Transverse colon (tissue), 4 donors: ENCODE results near the gene RCSD1. TPM values are rescaled to one million over a fixed set of nuclear protein-coding genes. Genes with fewer than 3 reads are reported as not detected.

ENCODE experiments used
- DNase-seq: peaks from one replicate; pipeline ENCODE4 v3.0.0-alpha.2; 2019
- H3K27ac ChIP-seq, 4 donors: fragments of 200-600 bp; sonication (generic); 2 replicates each; pipeline ENCODE4 v1.5.1; 2016 to 2018; ENCODE audit warnings: inconsistent platforms in 4 of 4
- H3K27me3 ChIP-seq: fragments of 200-600 bp; sonication (generic); 2 replicates; pipeline ENCODE4 v1.5.1; 2017; ENCODE audit warnings: inconsistent platforms
- H3K36me3 ChIP-seq, 4 donors: fragments of 200-600 bp; sonication (generic); 2 replicates each; pipeline ENCODE4 v1.5.1; 2017 to 2019; ENCODE audit warnings: inconsistent platforms in 4 of 4
- H3K4me1 ChIP-seq, 4 donors: fragments of 200-600 bp; sonication (generic); 2 replicates each; pipeline ENCODE4 v1.5.1; 2017 to 2020; ENCODE audit warnings: inconsistent platforms in 4 of 4
- H3K4me3 ChIP-seq, 4 donors: fragments of 200-600 bp; sonication (generic); 1 replicate in 1 of 4; 2 replicates in 3 of 4; pipeline versions ENCODE4 v1.5.1 to v1.6.1; 2017 to 2019; ENCODE audit warnings: inconsistent platforms in 4 of 4
- H3K9me3 ChIP-seq, 2 donors: fragments of 200-600 bp; sonication (generic); 2 replicates each; pipeline ENCODE4 v1.5.1; 2017 to 2019; ENCODE audit warnings: inconsistent platforms in 2 of 2
- CTCF ChIP-seq, 5 experiments: fragments of 200-600 bp in 3 of 5; fragments of 450-650 bp in 2 of 5; sonication (generic) in 3 of 5; IDR thresholded peaks; 1 replicate in 2 of 5; 2 replicates in 3 of 5; pipeline ENCODE4 v1.5.1; 2016 to 2017; ENCODE audit warnings: antibody characterized with exemption in 5 of 5, inconsistent platforms in 3 of 5, mild to moderate bottlenecking in 2 of 5, moderate library complexity in 1 of 5
- EP300 ChIP-seq: sonication (generic); formaldehyde crosslinking; IDR thresholded peaks from one replicate; pipeline ENCODE4 v1.6.1; 2017; ENCODE audit warnings: antibody characterized with exemption, low read depth
- POLR2A ChIP-seq: fragments of 450-650 bp; IDR thresholded peaks from one replicate; pipeline ENCODE4 v1.6.1; 2016; ENCODE audit warnings: antibody characterized with exemption, mild to moderate bottlenecking, moderate library complexity
- POLR2AphosphoS5 ChIP-seq, 3 donors: sonication (generic); formaldehyde crosslinking; IDR thresholded peaks; one replicate each; pipeline ENCODE4 v1.6.1; 2016; ENCODE audit warnings: antibody characterized with exemption in 3 of 3
- WGBS, 2 donors: methylation state at CpG; one replicate each; pipeline ENCODE4 v1.1.5; 2018; ENCODE audit warnings: low coverage in 1 of 2; 5-methylcytosine and 5-hydroxymethylcytosine counted together
- in situ Hi-C, 4 donors: fragments of 200-750 bp; cut with MboI; loops; one replicate each; pipeline versions ENCODE4 v1.15.0 to v1.15.1; 2017; ENCODE audit warnings: low sequenced_read_pairs in 3 of 4, low pct_ligation_motif_present in 1 of 4, low pct_unique_long_range_greater_than_20kb in 1 of 4
- intact Hi-C: fragments of 100-400 bp; cut with DNase I; formaldehyde crosslinking; loops from one replicate; pipeline ENCODE4 v1.15.1; 2023; ENCODE audit warnings: low total_unique reads
- total RNA-seq, 4 donors: library from RNA; depleted of rRNA; stranded (reverse); fragments of >200 nt; gene quantifications; one replicate each; pipeline ENCODE4 v1.1.0, GENCODE V29; 2016

Gene RCSD1
- total RNA-seq, 4 donors from 2014 or later = 6.0 to 29.2 (median 15.9) TPM

DNA sequence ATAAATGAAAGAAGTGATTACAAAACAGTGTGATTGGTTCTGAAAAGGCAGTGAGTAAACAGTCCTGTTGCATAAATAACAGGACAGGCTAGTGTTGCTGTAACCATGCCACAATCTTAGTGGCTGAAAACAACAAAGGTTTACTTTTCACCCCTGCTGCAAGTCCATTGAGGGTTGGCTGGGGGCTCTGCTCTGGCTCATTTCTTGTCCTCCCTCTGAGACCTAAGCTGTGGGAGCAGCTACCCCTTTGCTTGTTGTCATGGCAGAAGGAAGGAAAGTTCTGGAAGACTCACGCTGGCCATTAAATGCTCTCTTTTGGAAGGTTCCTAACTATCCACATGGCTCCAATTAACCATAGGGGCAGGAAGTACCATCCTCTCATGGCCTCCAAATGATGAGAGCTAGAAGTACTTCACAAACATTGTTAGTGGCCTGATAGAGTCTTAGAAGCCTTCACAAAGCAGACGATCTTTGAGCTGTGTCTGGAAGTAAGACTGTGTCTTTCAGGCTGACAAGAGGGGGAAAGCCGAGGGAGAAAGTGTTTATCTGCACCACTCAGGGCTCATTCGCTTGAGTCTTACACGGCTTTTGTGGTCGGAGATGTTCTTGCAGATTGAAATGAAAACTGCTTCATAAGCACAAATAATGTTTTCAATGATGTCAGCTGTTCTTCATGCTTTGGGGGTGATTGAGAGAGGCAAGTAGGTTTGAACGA is 11.9 kb downstream of the RCSD1 start:
- Histone ChIP-seq H3K4me3 (no peak overlapping the region), H3K27ac (peak overlapping the region in 3 of 4 donors; percentile 8 to 30 (median 21)), H3K9me3 (no peaks in the 10 kb centered on the region), H3K36me3 (no peaks in the 10 kb centered on the region), H3K27me3 (no peaks in the 10 kb centered on the region), H3K4me1 (peaks cover 0 to 9% (median 4%) of the 10 kb centered on the region in 4 donors)
- intact Hi-C loops = loop anchor here (10.0 kb wide), 1 partner anchor 1627 kb away; no protein-coding TSS in a partner anchor
- no peak for TF ChIP-seq POLR2AphosphoS5 (IDR thresholded peaks at IDR 0.05)
- TF ChIP-seq POLR2A = no peak
- no peak for TF ChIP-seq EP300
- no peak for TF ChIP-seq CTCF (IDR thresholded peaks at IDR 0.05)
- in situ Hi-C loops = no loop called here
- 71 to 76% methylated on average over 6 to 7 of the region's 7 CpGs for WGBS, 2 donors
- DNase-seq = no peak

DNA sequence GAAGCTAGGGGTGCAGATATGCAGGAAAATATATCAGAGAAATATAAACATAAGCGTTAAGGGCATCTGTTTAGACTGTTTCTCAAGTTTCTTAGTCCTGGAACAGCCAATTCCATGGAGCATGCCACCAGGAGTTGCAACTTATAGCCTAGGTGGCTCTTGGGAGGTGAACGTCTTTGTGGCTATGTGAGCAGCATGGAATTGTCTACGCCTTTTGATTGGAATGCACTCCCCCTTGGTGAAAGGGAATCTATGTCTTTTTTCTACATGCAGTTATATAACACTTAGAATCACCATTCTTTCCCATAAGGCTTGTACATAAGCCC is 12.4 kb downstream of the RCSD1 start:
- H3K36me3 ChIP-seq = no peaks in the 10 kb centered on the region
- no peak overlapping the region for H3K4me3 ChIP-seq
- 80 to 90% methylated on average over 1 to 3 of the region's 3 CpGs for whole genome bisulfite sequencing, 2 donors
- no peaks in the 10 kb centered on the region for H3K9me3 ChIP-seq
- no peaks in the 10 kb centered on the region for H3K27me3 ChIP-seq
- H3K27ac ChIP-seq = peak overlapping the region in 1 of 4 donors; percentile 30
- in situ Hi-C loops (no loop called here), intact Hi-C loops (loop anchor here (10.0 kb wide), 1 partner anchor 1628 kb away; no protein-coding TSS in a partner anchor)
- TF ChIP-seq EP300 (no peak), CTCF (IDR thresholded peaks at IDR 0.05) (no peak), POLR2AphosphoS5 (IDR thresholded peaks at IDR 0.05) (no peak), POLR2A (no peak)
- no peak for DNase-seq
- peaks cover 0 to 5% (median 2%) of the 10 kb centered on the region in 4 donors for H3K4me1 ChIP-seq

GRCh38 chr1:167643441-167643840 is 13.4 kb downstream of the RCSD1 start:
- peaks cover 0 to 11% (median 2%) of the 10 kb centered on the region in 4 donors for H3K4me1 ChIP-seq
- H3K27me3 ChIP-seq = no peaks in the 10 kb centered on the region
- 53 to 82% methylated on average over 2 to 3 of the region's 3 CpGs for WGBS, 2 donors
- no peaks in the 10 kb centered on the region for H3K9me3 ChIP-seq
- DNase-seq = no peak
- in situ Hi-C loops = no loop called here
- intact Hi-C loops = loop anchor here (10.0 kb wide), 1 partner anchor 1629 kb away; no protein-coding TSS in a partner anchor
- TF ChIP-seq CTCF (IDR thresholded peaks at IDR 0.05) = no peak
- no peak for TF ChIP-seq POLR2A
- no peak for TF ChIP-seq EP300
- TF ChIP-seq POLR2AphosphoS5 (IDR thresholded peaks at IDR 0.05) = no peak
- no peak overlapping the region for H3K4me3 ChIP-seq
- no peak overlapping the region for H3K27ac ChIP-seq
- H3K36me3 ChIP-seq = no peaks in the 10 kb centered on the region

DNA sequence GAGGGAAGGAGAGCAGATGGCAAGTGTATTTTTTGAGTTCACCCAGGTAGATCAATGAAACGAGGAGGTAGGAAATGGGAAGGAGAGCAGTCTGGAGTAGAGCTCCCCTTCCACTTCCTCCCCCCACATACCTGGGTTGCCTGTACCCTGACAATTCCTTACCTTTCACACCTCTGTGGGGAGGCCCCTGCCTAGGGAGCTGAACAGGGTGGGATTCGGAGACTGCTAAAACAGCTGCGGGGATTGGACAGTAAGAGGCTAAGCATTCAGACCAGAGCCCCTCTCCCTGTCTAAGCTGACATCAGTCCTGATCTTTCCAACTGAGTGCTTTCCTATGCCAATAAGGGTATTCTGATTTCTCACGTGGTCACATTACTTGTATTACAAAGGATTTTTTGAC is 14.5 kb downstream of the RCSD1 start:
- no peak for TF ChIP-seq POLR2AphosphoS5 (IDR thresholded peaks at IDR 0.05)
- TF ChIP-seq POLR2A = no peak
- no peak for TF ChIP-seq CTCF (IDR thresholded peaks at IDR 0.05)
- TF ChIP-seq EP300 = no peak
- Histone ChIP-seq H3K4me3 (no peak overlapping the region), H3K36me3 (no peaks in the 10 kb centered on the region), H3K27ac (no peak overlapping the region), H3K27me3 (no peaks in the 10 kb centered on the region), H3K9me3 (no peaks in the 10 kb centered on the region), H3K4me1 (peaks cover under 1 to 17% (median 6%) of the 10 kb centered on the region in 4 donors)
- in situ Hi-C loops (no loop called here), intact Hi-C loops (loop anchor here (10.0 kb wide), 1 partner anchor 1630 kb away; no protein-coding TSS in a partner anchor)
- no peak for DNase-seq
- 71 to 72% methylated on average over 4 of the region's 4 CpGs for WGBS, 2 donors
